Mesendoderm (in vitro differentiated cells): Measurements from ENCODE around the gene RAB5A. TPM values are rescaled to one million over a fixed set of nuclear protein-coding genes. Genes with fewer than 3 reads are reported as not detected.
"Not testable (repeated sequence)": the region's sequence is repeated elsewhere in the genome, so short reads cannot be mapped to it uniquely, and the experiment has no call there.

ENCODE experiments used
- DNase-seq: peaks from one replicate; pipeline ENCODE4 v3.0.0; 2013
- H2AK5ac ChIP-seq: 2 replicates; pipeline ENCODE4 v1.6.1; 2013; ENCODE audit warnings: low read length, inconsistent platforms
- H2BK120ac ChIP-seq: 2 replicates; pipeline ENCODE4 v1.6.1; 2013; ENCODE audit warnings: low read depth, mild to moderate bottlenecking, low read length, moderate library complexity, mixed read lengths
- H2BK15ac ChIP-seq: replicated peaks from 2 replicates; pipeline ENCODE4 v1.6.1; 2013; ENCODE audit warnings: low read depth, mild to moderate bottlenecking, moderate library complexity
- H2BK5ac ChIP-seq: 2 replicates; pipeline ENCODE4 v1.6.1; 2013; ENCODE audit warnings: low read length, inconsistent platforms
- H3K18ac ChIP-seq: 2 replicates; pipeline ENCODE4 v1.6.1; 2013; ENCODE audit warnings: mild to moderate bottlenecking, low read length, mixed read lengths
- H3K23ac ChIP-seq: one replicate; pipeline ENCODE4 v1.6.1; 2013; ENCODE audit warnings: low read length
- H3K27ac ChIP-seq: 2 replicates; pipeline ENCODE4 v1.5.1; 2013; ENCODE audit warnings: low read depth, mild to moderate bottlenecking, inconsistent platforms, low read length, moderate library complexity
- H3K27me3 ChIP-seq: 2 replicates; pipeline ENCODE4 v1.6.1; 2013; ENCODE audit warnings: low read length, control low read depth, mild to moderate bottlenecking, inconsistent platforms; ENCODE audit not compliant: insufficient read depth, poor library complexity
- H3K36me3 ChIP-seq: 2 replicates; pipeline ENCODE4 v1.6.1; 2013; ENCODE audit warnings: low read length, inconsistent platforms; ENCODE audit not compliant: control insufficient read depth, insufficient read depth
- H3K4ac ChIP-seq: one replicate; pipeline ENCODE4 v1.6.1; 2013; ENCODE audit warnings: low read depth, mild to moderate bottlenecking, low read length, moderate library complexity
- H3K4me1 ChIP-seq: 2 replicates; pipeline ENCODE4 v1.6.1; 2013; ENCODE audit warnings: low read depth, low read length, inconsistent platforms; ENCODE audit not compliant: control insufficient read depth
- H3K4me2 ChIP-seq: 2 replicates; pipeline ENCODE4 v1.6.1; 2013; ENCODE audit warnings: low read length
- H3K4me3 ChIP-seq: 2 replicates; pipeline ENCODE4 v1.5.1; 2013; ENCODE audit warnings: mild to moderate bottlenecking, low read length
- H3K56ac ChIP-seq: one replicate; pipeline ENCODE4 v1.6.1; 2013; ENCODE audit warnings: low read length
- H3K79me1 ChIP-seq: 2 replicates; pipeline ENCODE4 v1.6.1; 2013; ENCODE audit warnings: low read length, inconsistent platforms
- H3K79me2 ChIP-seq: 2 replicates; pipeline ENCODE4 v1.6.1; 2013; ENCODE audit warnings: mild to moderate bottlenecking, low read length; ENCODE audit not compliant: control insufficient read depth, insufficient read depth
- H3K9ac ChIP-seq: 2 replicates; pipeline ENCODE4 v1.6.1; 2013; ENCODE audit warnings: low read length, inconsistent platforms
- H4K5ac ChIP-seq: one replicate; pipeline ENCODE4 v1.6.1; 2013; ENCODE audit warnings: low read length
- H4K8ac ChIP-seq: one replicate; pipeline ENCODE4 v1.6.1; 2013; ENCODE audit warnings: low read depth, mild to moderate bottlenecking, control low read depth, low read length, moderate library complexity
- WGBS: extraction: QIAGEN DNeasy Blood & Tissue Kit; methylation state at CpG from one replicate; pipeline ENCODE4 v1.1.7; 2013; ENCODE audit warnings: low lambda C conversion rate, missing lambda C conversion rate; ENCODE audit not compliant: insufficient coverage; ENCODE audit errors: extremely low coverage; 5-methylcytosine and 5-hydroxymethylcytosine counted together
- small RNA-seq: library from polyadenylated mRNA; stranded (forward); fragments of <200 nt; extraction: miRNeasy Mini kit (QIAGEN cat#:217004); gene quantifications from one replicate; pipeline ENCODE3, GENCODE V24; 2013; ENCODE audit not compliant: insufficient read depth

Gene RAB5A

DNA sequence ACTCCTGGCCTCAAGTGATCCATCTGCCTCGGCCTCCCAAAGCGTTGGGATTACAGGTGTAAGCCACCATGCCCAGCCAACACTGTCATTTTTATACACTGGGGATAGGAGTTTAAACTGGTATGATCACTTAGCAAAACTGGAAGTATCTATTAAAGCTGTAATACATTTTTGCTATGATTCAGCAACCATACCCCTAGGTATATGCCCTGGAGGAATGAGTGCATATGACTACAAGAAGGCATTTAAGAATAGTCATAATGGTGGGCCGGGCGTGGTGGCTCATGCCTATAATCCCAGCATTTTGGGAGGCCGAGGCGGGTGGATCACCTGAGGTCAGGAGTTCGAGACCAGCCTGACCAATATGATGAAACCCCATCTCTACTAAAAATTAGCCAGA lies 85.0 kb downstream of the RAB5A start:
- not testable (repeated sequence) for H3K36me3 ChIP-seq, H3K9ac ChIP-seq, H2AK5ac ChIP-seq, H3K23ac ChIP-seq, H3K27ac ChIP-seq, DNase-seq, H3K79me1 ChIP-seq, H3K56ac ChIP-seq, H3K4ac ChIP-seq, H3K4me2 ChIP-seq, H3K18ac ChIP-seq, H3K79me2 ChIP-seq, H3K4me1 ChIP-seq, H4K8ac ChIP-seq, H2BK15ac ChIP-seq, H3K4me3 ChIP-seq, H2BK5ac ChIP-seq, H2BK120ac ChIP-seq, H3K27me3 ChIP-seq, H4K5ac ChIP-seq
- no CpG with 5 or more reads among the region's 7 CpGs for WGBS

Small RNA genes lying within 50 kb of the gene (small RNA-seq; reads per million reads assigned to genes)
- gene RNU4-85P (not detected), gene RPL39P18 (not detected)
